SHP77 (cell line): ENCODE data around the gene SPEM2.
"Not testable (repeated sequence)": the region's sequence is repeated elsewhere in the genome, so short reads cannot be mapped to it uniquely, and the experiment has no call there.

ENCODE experiments used
- DNase-seq, 2 experiments: peaks; one replicate each; lab custom pipeline; 2025; lab: John Stamatoyannopoulos, UW

The SPEM2 gene

DNA sequence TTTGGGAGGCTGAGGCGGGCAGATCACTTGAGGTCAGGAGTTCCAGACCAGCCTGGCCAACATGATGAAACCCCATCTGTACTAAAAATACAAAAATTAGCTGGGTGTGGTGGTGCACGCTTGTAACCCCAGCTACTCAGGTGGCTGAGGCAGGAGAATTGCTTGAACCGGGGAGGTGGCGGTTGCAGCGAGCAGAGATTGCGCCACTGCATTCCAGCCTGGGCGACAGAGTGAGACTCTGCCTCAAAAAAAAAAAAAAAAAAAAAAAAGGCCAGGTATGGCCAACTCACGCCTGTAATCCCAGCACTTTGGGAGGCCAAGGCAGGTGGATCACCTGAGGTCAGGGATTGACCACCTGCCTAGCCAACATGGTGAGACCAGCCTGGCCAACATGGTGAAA is 49.4 kb downstream of the SPEM2 start:
- not testable (repeated sequence) for DNase-seq

DNA sequence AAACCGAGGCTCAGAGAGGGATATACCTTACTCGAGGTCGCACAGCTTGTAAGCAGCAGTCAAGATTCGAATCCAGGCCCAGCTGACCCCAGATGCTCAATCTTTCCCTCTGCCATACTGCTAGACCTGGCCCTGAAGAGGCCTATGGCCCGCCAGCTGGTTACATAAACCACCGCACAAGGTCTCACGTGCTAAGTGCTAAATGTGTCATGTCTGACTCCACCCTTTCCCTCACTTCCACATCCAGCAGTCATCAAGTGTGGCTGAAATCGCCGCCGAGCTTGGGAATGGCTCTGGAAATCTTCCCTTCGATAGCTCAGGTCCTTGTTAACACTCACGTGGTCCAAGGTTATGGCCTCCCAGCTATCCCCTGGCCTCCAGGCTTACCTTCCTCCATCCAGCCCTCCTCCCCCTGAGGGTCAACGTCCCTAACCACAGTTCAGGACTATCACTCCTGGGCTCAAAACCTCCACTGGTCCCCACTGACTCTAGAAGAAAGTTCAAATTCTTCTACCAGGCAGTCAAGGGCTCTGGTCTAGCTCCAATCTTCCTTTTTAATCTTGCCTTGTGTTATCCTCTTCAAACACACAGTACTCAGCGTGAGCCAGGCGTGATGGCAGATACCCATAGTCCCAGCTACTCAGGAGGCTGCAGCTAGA is 50.5 kb downstream of the SPEM2 start:
- no peak for DNase-seq

DNA sequence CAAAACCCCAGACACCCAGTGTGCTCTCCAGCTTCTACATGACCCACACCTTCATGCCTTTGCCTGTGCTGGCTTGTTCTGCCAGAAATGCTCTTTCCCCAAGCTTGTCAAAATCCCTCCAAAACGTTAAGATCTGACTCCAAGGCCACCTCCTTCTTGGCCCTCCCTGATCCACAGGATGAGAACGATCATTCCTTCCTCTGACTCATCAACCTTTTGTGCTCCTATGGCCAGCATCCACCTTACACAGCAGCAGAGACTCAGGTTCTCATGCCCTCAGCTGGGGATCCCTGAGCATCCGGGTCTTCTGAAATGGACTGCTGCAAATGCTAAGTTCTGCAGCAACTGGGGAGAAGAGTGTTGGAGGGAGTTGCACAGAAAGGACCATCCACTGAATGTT is 51.1 kb downstream of the SPEM2 start:
- DNase-seq = no peak

DNA sequence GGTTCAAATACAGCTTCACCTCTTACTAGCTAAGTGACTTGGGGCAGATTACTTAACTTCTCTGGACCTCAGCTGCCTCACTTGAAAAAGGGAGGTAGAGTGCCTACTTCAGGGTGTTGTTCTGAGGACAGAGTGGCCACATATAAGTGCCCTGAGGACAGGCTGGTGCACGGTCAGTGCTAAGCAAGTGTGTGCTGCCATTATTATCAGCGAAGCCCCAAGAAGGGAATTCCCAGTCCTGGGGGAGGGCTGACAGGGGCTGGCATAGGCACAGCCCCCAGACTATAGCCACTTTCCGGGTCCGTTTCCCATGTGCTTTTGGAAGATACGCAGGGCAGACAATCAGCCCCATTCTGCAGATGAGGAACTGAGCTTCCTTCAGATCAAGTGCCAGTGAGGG is 51.5 kb downstream of the SPEM2 start:
- no peak for DNase-seq
